ENCODE measurements around the gene B3GAT1. TPM values are rescaled to one million over a fixed set of nuclear protein-coding genes. Genes with fewer than 3 reads are reported as not detected.

The B3GAT1 gene
- total and polyA plus RNA-seq, 2 experiments from 2014 or later = 4.8 to 28.3 TPM

GRCh38 chr11:134445601-134446325 is 33.7 kb upstream of the B3GAT1 start:
- no peak for DNase-seq (ENCODE audit: low spot score)
- TF ChIP-seq CTCF (conservative IDR thresholded peaks at IDR 0.05; ENCODE audit: low read depth in 2 of 2) = no peak
- TF ChIP-seq ETS1 (IDR thresholded peaks at IDR 0.05) = no peak
- no peak for TF ChIP-seq JUNB (IDR thresholded peaks at IDR 0.05; ENCODE audit: unreplicated experiment)
- no peak for TF ChIP-seq EZH2 (IDR thresholded peaks at IDR 0.05; ENCODE audit: low read depth, unreplicated experiment)
- TF ChIP-seq ZNF462 (CRISPR knock-in tag; IDR thresholded peaks at IDR 0.05) = no peak
- TF ChIP-seq CREB1 (CRISPR knock-in tag; IDR thresholded peaks at IDR 0.05; ENCODE audit: low read depth) = no peak
- TF ChIP-seq EZH2phosphoT487 (IDR thresholded peaks at IDR 0.05; ENCODE audit: unreplicated experiment) = no peak
- TF ChIP-seq ZNF331 (CRISPR knock-in tag; IDR thresholded peaks at IDR 0.05; ENCODE audit: low read depth) = no peak
- no peak for TF ChIP-seq POLR2AphosphoS5 (IDR thresholded peaks at IDR 0.05; ENCODE audit: low read depth)
- no peak for TF ChIP-seq STAT1 (IDR thresholded peaks at IDR 0.05; ENCODE audit: unreplicated experiment)
- no peak for TF ChIP-seq NANOG (IDR thresholded peaks at IDR 0.05; ENCODE audit: borderline replicate concordance)
- TF ChIP-seq ZNF114 (CRISPR knock-in tag; IDR thresholded peaks at IDR 0.05) = no peak
- TF ChIP-seq REST (IDR thresholded peaks at IDR 0.05; ENCODE audit: unreplicated experiment) = no peak
- Mint-ChIP-seq H3K36me3 (ENCODE audit: low read depth) (no peaks in the 10 kb centered on the region), H3K27ac (no peak overlapping the region), H3K4me3 (no peak overlapping the region), H3K9me3 (no peaks in the 10 kb centered on the region), H3K4me1 (no peaks in the 10 kb centered on the region; the same call in 1 of the 3 replicates), H3K27me3 (ENCODE audit: insufficient read depth, low read depth, poor library complexity) (peaks cover 6% of the 10 kb centered on the region)
- Histone ChIP-seq H3K9me2 (ENCODE audit: insufficient read depth) (no peaks in the 10 kb centered on the region), H3K4me3 (no peak overlapping the region), H3K79me2 (replicated peaks; ENCODE audit: insufficient read depth) (no peaks in the 10 kb centered on the region), H3K36me3 (ENCODE audit: insufficient read depth) (no peaks in the 10 kb centered on the region), H3F3A (replicated peaks; ENCODE audit: low read depth) (no peaks in the 10 kb centered on the region), H3K27ac (ENCODE audit: low read depth) (no peak overlapping the region), H3K4me2 (no peak overlapping the region), H3K27me3 (ENCODE audit: insufficient read depth) (no peaks in the 10 kb centered on the region), H2AFZ (no peak overlapping the region), H3K4me1 (ENCODE audit: insufficient read depth) (no peaks in the 10 kb centered on the region), H4K20me1 (replicated peaks; ENCODE audit: insufficient read depth) (no peaks in the 10 kb centered on the region)
- ATAC-seq = no peak
